OCI-LY3 (cell line): ENCODE measurements around the gene HPCAL1.

ENCODE experiments used
- EZH2phosphoT487 ChIP-seq: fragments of 200-600 bp; shearing (Covaris generic); IDR thresholded peaks from 2 replicates; pipeline ENCODE4 v1.6.1; 2018; ENCODE audit warnings: antibody characterized with exemption, mixed run types, low read depth
- TF ChIP-seq, protein P1 (sequence below): fragments of 200-600, 300-600 bp; sonication (generic); IDR thresholded peaks from 2 replicates; pipeline ENCODE4 v1.5.1; 2014; ENCODE audit warnings: antibody characterized with exemption, low read length, low read depth

- TF ChIP-seq, protein P1, sequence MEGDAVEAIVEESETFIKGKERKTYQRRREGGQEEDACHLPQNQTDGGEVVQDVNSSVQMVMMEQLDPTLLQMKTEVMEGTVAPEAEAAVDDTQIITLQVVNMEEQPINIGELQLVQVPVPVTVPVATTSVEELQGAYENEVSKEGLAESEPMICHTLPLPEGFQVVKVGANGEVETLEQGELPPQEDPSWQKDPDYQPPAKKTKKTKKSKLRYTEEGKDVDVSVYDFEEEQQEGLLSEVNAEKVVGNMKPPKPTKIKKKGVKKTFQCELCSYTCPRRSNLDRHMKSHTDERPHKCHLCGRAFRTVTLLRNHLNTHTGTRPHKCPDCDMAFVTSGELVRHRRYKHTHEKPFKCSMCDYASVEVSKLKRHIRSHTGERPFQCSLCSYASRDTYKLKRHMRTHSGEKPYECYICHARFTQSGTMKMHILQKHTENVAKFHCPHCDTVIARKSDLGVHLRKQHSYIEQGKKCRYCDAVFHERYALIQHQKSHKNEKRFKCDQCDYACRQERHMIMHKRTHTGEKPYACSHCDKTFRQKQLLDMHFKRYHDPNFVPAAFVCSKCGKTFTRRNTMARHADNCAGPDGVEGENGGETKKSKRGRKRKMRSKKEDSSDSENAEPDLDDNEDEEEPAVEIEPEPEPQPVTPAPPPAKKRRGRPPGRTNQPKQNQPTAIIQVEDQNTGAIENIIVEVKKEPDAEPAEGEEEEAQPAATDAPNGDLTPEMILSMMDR = no peak
- TF ChIP-seq EZH2phosphoT487 = no peak
Measured at GRCh38 chr2:10255189-10256030, 47.3 kb upstream of the HPCAL1 start.
